ENCODE measurements around the gene MPRIP.

MPRIP gene

GRCh38 chr17:17221329-17221728, 179.1 kb downstream of the MPRIP start:
- no peak for TF ChIP-seq CTCF (IDR thresholded peaks at IDR 0.05; ENCODE audit: borderline replicate concordance, insufficient read depth, low read depth, low read length)

GRCh38 chr17:17223736-17224135, 181.5 kb downstream of the MPRIP start:
- no peak for TF ChIP-seq CTCF (IDR thresholded peaks at IDR 0.05; ENCODE audit: borderline replicate concordance, insufficient read depth, low read depth, low read length)
- no peak overlapping the region for H3K4me3 ChIP-seq (ENCODE audit: low read depth, low read length)

More at GRCh38 chr17:17221329-17221728, 179.1 kb downstream of the MPRIP start:
- H3K4me3 ChIP-seq (ENCODE audit: low read depth, low read length): no peak overlapping the region

GRCh38 chr17:17224137-17224536, 181.9 kb downstream of the MPRIP start:
- no peak for TF ChIP-seq CTCF (IDR thresholded peaks at IDR 0.05; ENCODE audit: borderline replicate concordance, insufficient read depth, low read depth, low read length)
- no peak overlapping the region for H3K4me3 ChIP-seq (ENCODE audit: low read depth, low read length)

- TF ChIP-seq CTCF (IDR thresholded peaks at IDR 0.05; ENCODE audit: borderline replicate concordance, insufficient read depth, low read depth, low read length): no peak
- H3K4me3 ChIP-seq (ENCODE audit: low read depth, low read length): no peak overlapping the region
These were observed 183.6 kb downstream of the MPRIP start for GRCh38 chr17:17225901-17226300.

- H3K4me3 ChIP-seq (ENCODE audit: low read depth, low read length): no peak overlapping the region
These were observed 184.4 kb downstream of the MPRIP start for GRCh38 chr17:17226451-17227265.

GRCh38 chr17:17227608-17228520, 185.6 kb downstream of the MPRIP start:
- no peak overlapping the region for H3K4me3 ChIP-seq (ENCODE audit: low read depth, low read length)
- no peak for TF ChIP-seq CTCF (IDR thresholded peaks at IDR 0.05; ENCODE audit: borderline replicate concordance, insufficient read depth, low read depth, low read length)

More at GRCh38 chr17:17226451-17227265, 184.4 kb downstream of the MPRIP start:
- TF ChIP-seq CTCF (IDR thresholded peaks at IDR 0.05; ENCODE audit: borderline replicate concordance, insufficient read depth, low read depth, low read length): no peak
